Sciatic nerve (tissue), 2 donors: ENCODE data around the gene THOC7. TPM values are rescaled to one million over a fixed set of nuclear protein-coding genes. Genes with fewer than 3 reads are reported as not detected.
A peak's percentile ranks its signal among the peaks of the same experiment; 100 is the strongest.

Source experiments
- ATAC-seq: fragments of 200-7000 bp; cut with Tn5 transposase; one replicate; pipeline ENCODE4 v1.9.1; 2020; ENCODE audit warnings: mild to moderate bottlenecking, moderate library complexity
- DNase-seq: peaks from one replicate; pipeline ENCODE4 v3.0.0-alpha.2; 2020; ENCODE audit warnings: low spot score
- intact Hi-C: fragments of 100-400 bp; cut with DNase I; formaldehyde crosslinking; loops from one replicate; pipeline ENCODE4 v1.14.2; 2022
- total RNA-seq: library from RNA; stranded (reverse); fragmentation: NEBNext Ultra II Directional; extraction: Animal tissue kit (Norgen Biotek cat#: 25700); gene quantifications from one replicate; pipeline ENCODE4 v1.2.1, GENCODE V29; 2021
- donor health status: DM: no; HTN: no; CAD: no.
- donor health status: DM: no; HTN: no; CAD: no.

THOC7 gene
- total RNA-seq, 1 donor from 2014 or later, result 58.0 TPM

- intact Hi-C loops, result no loop called here
- DNase-seq (no peak), ATAC-seq (no peak)
Observed at GRCh38 chr3:63795438-63795837, 68.2 kb downstream of the THOC7 start.

GRCh38 chr3:63791974-63792373, 71.6 kb downstream of the THOC7 start:
- no peak for DNase-seq
- ATAC-seq, result peak; percentile 62
- intact Hi-C loops, result no loop called here

Other genes starting within 250 kb of the THOC7 start
- not detected for gene SNTN, start 211.1 kb downstream of the THOC7 start, total RNA-seq
- gene C3orf49, start 44.5 kb downstream of the THOC7 start, total RNA-seq, result not detected
- 52.0 TPM for gene ATXN7, start 62 bp upstream of the THOC7 start, total RNA-seq
- not detected for gene SCAANT1, start 48.6 kb upstream of the THOC7 start, total RNA-seq
- 49.2 TPM for gene PSMD6, start 159.7 kb upstream of the THOC7 start, total RNA-seq